22Rv1 (cell line): ENCODE data around the gene NAV1.
"Not testable (repeated sequence)": the region's sequence is repeated elsewhere in the genome, so short reads cannot be mapped to it uniquely, and the experiment has no call there.

Source experiments
- H3K27ac ChIP-seq: fragments of 450-650 bp; 2 replicates; pipeline ENCODE4 v1.5.1; 2017
- CTCF ChIP-seq: fragments of 450-650 bp; IDR thresholded peaks from 2 replicates; pipeline ENCODE4 v1.5.1; 2017; ENCODE audit warnings: mild to moderate bottlenecking
- ZFX ChIP-seq: fragments of 450-650 bp; IDR thresholded peaks from 2 replicates; pipeline ENCODE4 v1.6.1; 2017; ENCODE audit warnings: antibody characterized with exemption, borderline replicate concordance

Gene NAV1

GRCh38 chr1:201515062-201515750 lies 23.7 kb upstream of the NAV1 start:
- no peak overlapping the region for H3K27ac ChIP-seq
- TF ChIP-seq CTCF (no peak), ZFX (no peak)

GRCh38 chr1:201515895-201516294 lies 23.0 kb upstream of the NAV1 start:
- H3K27ac ChIP-seq: no peak overlapping the region
- TF ChIP-seq CTCF (no peak), ZFX (no peak)

DNA sequence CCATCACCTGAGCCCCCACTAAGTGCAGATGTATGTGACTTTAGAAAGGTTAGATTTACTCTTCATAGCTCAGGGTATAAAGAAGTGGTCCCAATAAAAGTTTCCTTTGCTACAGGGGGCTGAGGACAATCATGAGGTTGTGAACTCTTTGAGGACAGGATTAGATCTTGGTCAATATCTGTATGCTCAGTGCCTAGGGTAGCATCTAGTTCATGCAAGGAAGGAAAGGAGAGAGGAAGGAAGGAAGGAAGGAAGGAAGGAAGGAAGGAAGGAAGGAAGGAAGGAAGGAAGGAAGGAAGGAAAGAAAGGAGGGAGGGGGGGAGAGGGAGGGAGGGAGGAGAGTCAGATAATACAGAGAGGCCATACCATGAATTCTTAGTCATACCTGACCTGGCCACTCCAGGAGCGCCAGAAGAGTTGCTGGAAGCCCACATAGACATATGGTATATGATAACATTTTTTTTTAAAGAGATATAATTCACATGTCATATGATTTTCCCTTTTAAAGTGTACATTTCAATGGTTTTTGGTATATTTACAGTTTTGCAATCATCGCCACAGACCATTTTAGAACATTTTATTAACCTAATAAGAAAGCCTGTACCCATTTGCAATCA lies 22.3 kb upstream of the NAV1 start:
- TF ChIP-seq ZFX (no peak), CTCF (no peak)
- H3K27ac ChIP-seq: no peak overlapping the region

DNA sequence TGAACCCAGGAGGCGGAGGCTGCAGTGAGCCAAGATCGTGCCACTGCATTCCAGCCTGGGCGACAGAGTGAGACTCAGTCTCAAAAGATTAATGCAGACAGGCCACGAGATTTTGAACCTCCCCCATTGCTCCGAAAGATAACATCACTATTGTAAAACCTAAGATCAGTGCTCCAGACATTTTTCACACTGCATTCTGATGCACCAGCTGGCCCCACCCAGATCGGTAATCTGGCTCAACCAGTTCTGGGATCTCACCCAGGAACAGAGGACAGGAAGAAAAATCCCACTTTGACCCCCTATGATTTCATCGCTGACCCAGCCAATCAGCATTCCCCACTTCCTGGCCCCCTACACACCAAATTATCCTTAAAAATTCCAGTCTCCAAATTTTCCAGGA lies 21.3 kb upstream of the NAV1 start:
- H3K27ac ChIP-seq: no peak overlapping the region
- TF ChIP-seq CTCF (no peak), ZFX (no peak)

- H3K27ac ChIP-seq: no peak overlapping the region
- no peak for TF ChIP-seq CTCF
- TF ChIP-seq ZFX: no peak
These were observed 20.9 kb upstream of the NAV1 start for GRCh38 chr1:201518071-201518470.

- not testable (repeated sequence) for H3K27ac ChIP-seq
These were observed 18.8 kb upstream of the NAV1 start for GRCh38 chr1:201520046-201520575.

DNA sequence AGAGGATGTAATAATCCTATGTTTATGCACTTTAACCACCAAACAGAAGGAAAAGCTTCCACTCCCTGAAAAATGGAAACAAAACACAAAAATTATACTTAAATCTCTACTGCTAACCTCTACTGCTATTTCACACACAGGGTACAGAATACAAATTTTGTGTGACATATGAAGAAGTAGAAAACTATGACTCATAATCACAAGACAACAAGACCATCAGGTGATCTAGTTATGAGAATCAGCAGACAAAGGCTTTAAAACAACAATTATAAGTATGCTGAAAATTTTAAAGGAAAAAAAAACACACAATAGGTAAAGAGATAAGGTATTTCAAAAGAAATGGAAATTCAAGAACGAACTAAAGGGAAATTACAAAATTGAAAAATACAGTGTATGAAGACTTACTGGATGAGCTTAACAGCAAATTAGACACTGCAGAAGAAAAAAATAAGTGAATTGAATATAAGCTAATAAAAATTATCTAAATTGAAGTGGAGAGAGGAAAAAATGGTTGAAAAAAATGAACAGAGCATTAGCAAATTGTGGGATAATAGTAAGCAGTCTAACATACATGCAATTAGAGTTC lies 13.6 kb upstream of the NAV1 start:
- no peak overlapping the region for H3K27ac ChIP-seq
- TF ChIP-seq ZFX (no peak), CTCF (no peak)
